ENCODE measurements around the gene PPM1M.
A peak's percentile ranks its signal among the peaks of the same experiment; 100 is the strongest.

The PPM1M gene, protein sequence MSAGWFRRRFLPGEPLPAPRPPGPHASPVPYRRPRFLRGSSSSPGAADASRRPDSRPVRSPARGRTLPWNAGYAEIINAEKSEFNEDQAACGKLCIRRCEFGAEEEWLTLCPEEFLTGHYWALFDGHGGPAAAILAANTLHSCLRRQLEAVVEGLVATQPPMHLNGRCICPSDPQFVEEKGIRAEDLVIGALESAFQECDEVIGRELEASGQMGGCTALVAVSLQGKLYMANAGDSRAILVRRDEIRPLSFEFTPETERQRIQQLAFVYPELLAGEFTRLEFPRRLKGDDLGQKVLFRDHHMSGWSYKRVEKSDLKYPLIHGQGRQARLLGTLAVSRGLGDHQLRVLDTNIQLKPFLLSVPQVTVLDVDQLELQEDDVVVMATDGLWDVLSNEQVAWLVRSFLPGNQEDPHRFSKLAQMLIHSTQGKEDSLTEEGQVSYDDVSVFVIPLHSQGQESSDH

DNA sequence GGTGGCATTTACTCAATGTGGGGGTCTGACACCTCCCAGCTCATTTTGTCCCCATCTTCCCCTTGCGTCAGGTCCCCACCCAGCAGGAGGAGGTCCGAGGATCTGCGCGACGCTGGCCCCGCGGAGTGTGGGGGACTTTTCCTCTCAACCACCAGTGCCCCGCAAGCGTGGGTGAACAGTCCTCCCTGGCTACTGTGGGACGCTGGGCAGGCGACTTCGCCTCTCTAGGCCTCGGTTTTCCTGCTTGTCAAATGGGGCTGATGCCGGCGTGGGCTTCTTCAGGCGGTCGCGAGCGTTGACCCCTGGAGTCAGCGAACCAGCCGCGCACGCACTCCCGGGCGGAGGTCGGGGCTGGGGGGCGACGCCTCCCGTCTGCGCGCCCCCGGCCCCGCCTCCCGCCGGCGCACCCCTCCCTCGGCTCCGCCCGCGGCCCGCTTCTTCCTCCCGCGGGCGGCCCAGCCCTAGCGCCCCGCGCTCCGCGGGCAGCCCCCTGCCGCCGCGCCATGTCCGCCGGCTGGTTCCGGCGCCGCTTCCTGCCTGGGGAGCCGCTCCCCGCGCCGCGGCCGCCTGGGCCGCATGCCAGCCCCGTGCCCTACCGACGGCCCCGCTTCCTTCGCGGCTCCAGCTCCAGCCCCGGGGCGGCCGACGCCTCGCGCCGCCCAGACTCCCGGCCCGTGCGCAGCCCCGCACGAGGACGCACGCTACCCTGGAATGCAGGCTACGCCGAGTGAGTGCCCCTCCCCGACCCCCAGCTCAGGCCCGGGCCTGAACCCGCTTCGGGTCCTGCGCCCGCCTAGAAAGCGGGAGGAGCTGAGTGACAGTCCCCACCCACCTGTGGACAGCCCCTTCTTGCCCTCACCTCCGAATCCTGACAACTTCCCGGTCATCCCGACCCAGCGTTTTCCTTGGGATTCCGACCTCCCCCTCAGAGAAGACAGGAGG is at the start of gene PPM1M:
TSS of gene PPM1M (plus strand) at position 438 of the 942 bp plus-strand sequence. CDS start at position 504, 66 bp downstream.
- no peak for DNase-seq

DNA sequence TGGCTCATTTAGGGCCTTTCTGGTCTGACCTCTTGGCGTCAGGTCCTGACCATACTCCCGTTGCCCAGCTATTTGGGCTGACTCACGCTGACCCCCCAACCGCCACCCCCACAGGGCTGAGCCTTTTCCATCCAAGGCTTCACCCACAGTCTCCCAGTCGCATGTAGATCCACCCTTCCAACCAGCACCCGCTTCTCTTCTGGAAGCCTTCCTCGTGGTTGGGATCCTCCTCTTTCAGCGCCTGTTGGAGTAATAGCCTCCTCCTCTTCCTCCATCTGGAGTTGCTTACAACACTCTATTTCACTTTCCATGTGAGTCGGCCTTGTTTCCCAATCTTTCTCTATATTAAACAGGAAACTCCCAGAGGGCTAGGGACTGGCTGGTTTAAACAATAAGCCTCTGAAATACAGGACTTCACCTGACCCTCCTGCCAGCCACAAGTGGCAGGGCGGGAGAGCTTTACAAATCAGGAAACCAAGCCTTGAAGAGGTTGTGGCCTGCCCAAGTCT is 49.7 kb upstream of the PPM1M start:
- DNase-seq = peak; percentile 74

DNA sequence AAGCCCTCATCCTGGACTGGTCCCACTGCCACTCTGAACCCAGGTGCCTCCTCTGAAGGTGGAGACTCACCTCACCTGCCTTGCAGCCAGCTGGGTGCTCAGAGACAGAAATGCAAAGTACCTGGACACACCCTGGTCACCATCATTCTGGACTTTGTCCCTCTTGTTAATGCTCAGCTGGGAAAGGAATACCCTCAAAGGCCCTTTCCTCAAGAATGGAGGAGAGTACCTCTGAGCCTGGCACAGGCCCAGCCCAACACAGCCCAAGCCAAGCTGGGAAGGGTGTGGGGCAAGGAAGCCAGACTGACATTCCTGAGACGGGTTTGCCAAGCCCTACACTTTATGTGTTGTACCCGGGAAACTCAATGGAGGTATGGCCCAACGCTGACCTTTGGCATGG is 48.6 kb upstream of the PPM1M start:
- DNase-seq = no peak

DNA sequence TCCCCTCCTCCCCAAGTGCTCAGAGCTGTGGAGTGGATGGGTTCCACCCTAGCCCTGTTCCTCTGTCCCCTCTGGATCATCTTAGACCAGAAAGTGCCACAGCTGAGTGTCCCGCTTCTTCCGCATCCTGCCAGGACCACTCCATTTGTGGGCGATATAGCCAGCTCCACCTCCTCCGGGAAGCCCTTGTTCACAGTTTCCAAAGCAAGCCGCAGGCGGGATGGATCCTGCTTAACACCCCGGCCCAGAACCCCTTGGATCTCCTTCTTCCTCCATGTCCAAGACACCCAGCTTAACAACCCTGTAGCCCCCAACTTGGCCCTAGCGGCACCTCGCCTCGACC is 48.1 kb upstream of the PPM1M start:
- no peak for DNase-seq

DNA sequence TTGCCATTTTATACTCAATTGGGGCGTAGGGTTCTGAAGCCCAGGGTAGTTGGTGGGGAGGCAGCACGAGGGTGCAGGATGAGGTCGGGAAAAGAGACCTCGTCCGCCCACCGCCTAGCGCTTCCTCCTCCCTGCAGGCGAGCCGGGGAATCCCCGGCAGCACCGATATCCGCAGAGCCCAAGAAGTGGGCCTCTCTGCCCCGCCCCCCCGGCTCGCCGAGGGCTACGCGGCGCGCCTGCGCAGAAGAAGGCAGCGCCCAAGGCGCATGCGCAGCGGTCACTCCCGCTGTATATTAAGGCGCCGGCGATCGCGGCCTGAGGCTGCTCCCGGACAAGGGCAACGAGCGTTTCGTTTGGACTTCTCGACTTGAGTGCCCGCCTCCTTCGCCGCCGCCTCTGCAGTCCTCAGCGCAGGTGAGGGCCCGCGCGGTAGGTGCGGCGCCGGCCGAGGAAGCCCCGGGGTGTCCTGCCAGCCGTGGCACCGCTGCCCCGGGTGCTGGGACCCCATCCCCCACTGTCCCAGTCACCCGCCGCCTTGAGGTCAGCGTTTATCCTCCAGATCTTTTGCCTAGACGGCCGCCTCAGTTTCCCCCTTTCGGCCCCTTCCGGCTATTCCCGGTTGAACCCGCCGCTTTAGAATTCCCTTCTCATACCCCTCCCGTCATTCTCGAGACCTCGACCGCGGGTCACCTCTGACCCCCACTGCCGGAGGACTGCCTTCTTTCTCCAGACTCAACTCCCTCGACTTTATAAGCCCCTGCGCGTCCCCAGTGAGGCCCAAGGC is 47.5 kb upstream of the PPM1M start, which contains the start of gene ALAS1:
TSS of gene ALAS1 (plus strand) at position 319 of the 784 bp plus-strand sequence. CDS start 1,082 bp downstream, outside the sequence.
- DNase-seq = peak; percentile 81

GRCh38 chr3:52198643-52199608 is 46.6 kb upstream of the PPM1M start:
- DNase-seq = no peak

DNA sequence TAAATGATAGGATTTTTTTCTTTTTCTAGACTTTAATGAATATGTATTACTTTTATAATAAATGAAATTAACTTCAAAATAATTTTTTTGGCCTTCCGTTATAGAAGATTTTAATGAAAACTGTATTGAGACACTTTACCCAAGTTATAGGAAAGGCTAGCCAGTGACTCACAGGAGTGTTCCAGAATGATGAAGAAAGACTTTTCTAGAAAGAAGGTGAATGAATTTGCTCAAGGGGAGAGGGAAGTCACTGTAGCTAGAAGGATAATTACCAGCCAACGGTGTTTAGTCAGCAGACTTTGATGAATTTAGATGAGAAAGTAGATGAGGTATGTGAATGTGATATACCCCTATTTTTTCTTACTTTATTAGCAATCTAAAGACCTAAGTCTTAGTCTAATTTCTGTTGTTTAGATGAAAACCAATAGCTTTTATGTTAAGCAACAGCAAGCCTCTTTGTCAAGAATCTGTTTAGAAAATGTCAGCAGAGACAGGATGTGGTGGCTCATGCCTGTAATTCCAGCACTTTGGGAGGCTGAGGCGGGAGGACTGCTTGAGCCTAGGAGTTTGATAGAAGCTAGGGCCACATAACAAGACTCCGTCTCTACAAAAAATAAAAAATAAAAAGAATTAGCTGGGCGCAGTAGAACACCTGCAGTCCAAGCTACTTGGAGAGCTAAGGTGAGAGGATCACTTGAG is 44.4 kb upstream of the PPM1M start:
- peak; percentile 45 for DNase-seq

- DNase-seq = peak; percentile 75
Observed at GRCh38 chr3:52202384-52203077, 43.0 kb upstream of the PPM1M start.

- DNase-seq = no peak
Observed at GRCh38 chr3:52203701-52204100, 41.9 kb upstream of the PPM1M start.

GRCh38 chr3:52204337-52205073 is 41.1 kb upstream of the PPM1M start:
- no peak for DNase-seq

GRCh38 chr3:52205727-52206372 is 39.7 kb upstream of the PPM1M start:
- no peak for DNase-seq

GRCh38 chr3:52208556-52208955 is 37.0 kb upstream of the PPM1M start:
- no peak for DNase-seq

GRCh38 chr3:52210037-52210436 is 35.5 kb upstream of the PPM1M start:
- no peak for DNase-seq

GRCh38 chr3:52210550-52211046 is 35.0 kb upstream of the PPM1M start:
- peak; percentile 95 for DNase-seq

DNA sequence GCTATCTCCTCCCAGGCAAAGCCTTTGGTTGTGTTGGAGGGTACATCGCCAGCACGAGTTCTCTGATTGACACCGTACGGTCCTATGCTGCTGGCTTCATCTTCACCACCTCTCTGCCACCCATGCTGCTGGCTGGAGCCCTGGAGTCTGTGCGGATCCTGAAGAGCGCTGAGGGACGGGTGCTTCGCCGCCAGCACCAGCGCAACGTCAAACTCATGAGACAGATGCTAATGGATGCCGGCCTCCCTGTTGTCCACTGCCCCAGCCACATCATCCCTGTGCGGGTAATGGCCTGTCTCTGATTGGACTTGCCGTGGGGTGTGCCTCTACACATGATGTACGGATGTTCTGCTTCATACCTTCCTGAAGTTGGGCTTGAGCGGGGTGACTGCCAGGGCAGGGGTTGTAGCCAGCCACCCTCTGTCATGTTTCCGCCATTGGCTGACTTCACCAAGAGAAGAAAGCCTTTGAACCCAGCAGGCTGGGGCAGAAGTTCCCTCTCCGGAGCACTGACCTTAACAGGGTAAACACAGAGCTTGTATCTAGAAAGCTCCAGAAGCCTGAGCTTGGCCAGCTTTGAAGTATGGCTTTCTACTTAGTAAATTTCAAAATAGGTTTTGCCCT is 34.2 kb upstream of the PPM1M start:
- DNase-seq = no peak

GRCh38 chr3:52213005-52213404 is 32.6 kb upstream of the PPM1M start:
- DNase-seq = no peak

DNA sequence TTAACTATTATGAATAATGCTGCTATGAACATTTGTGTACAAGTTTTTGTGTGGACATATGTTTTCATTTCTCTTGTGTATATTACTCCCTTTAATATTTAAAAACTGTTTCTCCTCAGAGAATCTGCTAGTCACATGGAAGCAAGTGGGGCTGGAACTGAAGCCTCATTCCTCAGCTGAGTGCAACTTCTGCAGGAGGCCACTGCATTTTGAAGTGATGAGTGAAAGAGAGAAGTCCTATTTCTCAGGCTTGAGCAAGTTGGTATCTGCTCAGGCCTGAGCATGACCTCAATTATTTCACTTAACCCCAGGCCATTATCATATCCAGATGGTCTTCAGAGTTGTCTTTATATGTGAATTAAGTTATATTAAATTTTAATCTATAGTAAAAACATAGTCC is 31.7 kb upstream of the PPM1M start:
- DNase-seq = no peak

GRCh38 chr3:52215351-52215750 is 30.2 kb upstream of the PPM1M start:
- no peak for DNase-seq
